ENCODE measurements around the gene POU2F1.

GRCh38 chr1:167427848-167428247 is 207.2 kb downstream of the POU2F1 start:
- TF ChIP-seq, protein P1, sequence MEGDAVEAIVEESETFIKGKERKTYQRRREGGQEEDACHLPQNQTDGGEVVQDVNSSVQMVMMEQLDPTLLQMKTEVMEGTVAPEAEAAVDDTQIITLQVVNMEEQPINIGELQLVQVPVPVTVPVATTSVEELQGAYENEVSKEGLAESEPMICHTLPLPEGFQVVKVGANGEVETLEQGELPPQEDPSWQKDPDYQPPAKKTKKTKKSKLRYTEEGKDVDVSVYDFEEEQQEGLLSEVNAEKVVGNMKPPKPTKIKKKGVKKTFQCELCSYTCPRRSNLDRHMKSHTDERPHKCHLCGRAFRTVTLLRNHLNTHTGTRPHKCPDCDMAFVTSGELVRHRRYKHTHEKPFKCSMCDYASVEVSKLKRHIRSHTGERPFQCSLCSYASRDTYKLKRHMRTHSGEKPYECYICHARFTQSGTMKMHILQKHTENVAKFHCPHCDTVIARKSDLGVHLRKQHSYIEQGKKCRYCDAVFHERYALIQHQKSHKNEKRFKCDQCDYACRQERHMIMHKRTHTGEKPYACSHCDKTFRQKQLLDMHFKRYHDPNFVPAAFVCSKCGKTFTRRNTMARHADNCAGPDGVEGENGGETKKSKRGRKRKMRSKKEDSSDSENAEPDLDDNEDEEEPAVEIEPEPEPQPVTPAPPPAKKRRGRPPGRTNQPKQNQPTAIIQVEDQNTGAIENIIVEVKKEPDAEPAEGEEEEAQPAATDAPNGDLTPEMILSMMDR (IDR thresholded peaks at IDR 0.05) = no peak
- no peak for TF ChIP-seq POLR2A (IDR thresholded peaks at IDR 0.05)
- no peak for TF ChIP-seq POLR2AphosphoS5 (IDR thresholded peaks at IDR 0.05)

Measured in suprapubic skin (tissue), 4 donors.